Ovary (tissue), 9 donors: ENCODE results near the gene ABCG1. TPM values are rescaled to one million over a fixed set of nuclear protein-coding genes. Genes with fewer than 3 reads are reported as not detected.

Experiments
- DNase-seq, 5 donors: peaks; one replicate each; pipeline ENCODE4 v3.0.0-alpha.2; 2019 to 2020
- H3K27ac ChIP-seq, 2 donors: fragments of 200-600 bp; one replicate each; pipeline versions ENCODE4 v1.5.1 to v1.8.0; 2019 to 2022
- H3K27me3 ChIP-seq: fragments of 200-600 bp; one replicate; pipeline ENCODE4 v1.8.0; 2022
- H3K36me3 ChIP-seq: fragments of 200-600 bp; sonication (generic); one replicate; pipeline ENCODE4 v1.5.1; 2019
- H3K4me1 ChIP-seq: one replicate; pipeline ENCODE4 v1.8.1; 2013; ENCODE audit warnings: mild to moderate bottlenecking, moderate library complexity; ENCODE audit not compliant: insufficient read depth
- H3K4me3 ChIP-seq: fragments of 200-600 bp; sonication (generic); one replicate; pipeline ENCODE4 v1.5.1; 2017
- H3K9me3 ChIP-seq, 2 donors: fragments of 200-600 bp in 1 of 2; sonication (generic) in 1 of 2; one replicate each; pipeline versions ENCODE4 v1.5.1 to v1.8.1; 2013 to 2019; ENCODE audit warnings: mild to moderate bottlenecking in 1 of 2, moderate library complexity in 1 of 2
- CTCF ChIP-seq, 3 donors: fragments of 450-650 bp in 2 of 3; fragments of 200-600 bp in 1 of 3; IDR thresholded peaks; one replicate each; pipeline versions ENCODE4 v1.5.1 to v1.8.0; 2016 to 2022; ENCODE audit warnings: antibody characterized with exemption in 3 of 3, mild to moderate bottlenecking in 1 of 3
- EP300 ChIP-seq: sonication (generic); formaldehyde crosslinking; IDR thresholded peaks from one replicate; pipeline ENCODE4 v1.6.1; 2017; ENCODE audit warnings: antibody characterized with exemption
- POLR2A ChIP-seq: fragments of 450-650 bp; IDR thresholded peaks from one replicate; pipeline ENCODE4 v1.6.1; 2017; ENCODE audit warnings: antibody characterized with exemption, mild to moderate bottlenecking, moderate library complexity
- WGBS, 3 donors: extraction: QIAGEN DNeasy Blood & Tissue Kit in 1 of 3; methylation state at CpG; one replicate each; pipeline versions ENCODE4 v1.1.5 to v1.1.7; 2013 to 2017; 5-methylcytosine and 5-hydroxymethylcytosine counted together
- intact Hi-C, 4 donors: fragments of 100-400 bp; cut with DNase I; formaldehyde crosslinking; loops; one replicate each; pipeline versions ENCODE4 v1.11.0 to v1.15.1; 2022 to 2023
- polyA plus RNA-seq, 2 donors: library from polyadenylated mRNA; stranded (reverse); fragments of 200-250 nt in 1 of 2; fragments of 350-450 nt in 1 of 2; fragmentation: Illumina TruSeq in 1 of 2; extraction: RNeasy Lipid Tissue Mini Kit (QIAGEN cat#74804) in 1 of 2; gene quantifications; one replicate each; pipeline ENCODE4 v1.2.3, GENCODE V29; 2013 to 2014
- total RNA-seq, 7 donors: library from RNA; depleted of rRNA in 2 of 7; stranded (reverse); fragments of >200 nt in 2 of 7; fragmentation: NEBNext Ultra II Directional in 3 of 7; extraction: Animal tissue kit (Norgen Biotek cat#: 25700) in 3 of 7; gene quantifications; one replicate each; pipeline versions ENCODE4 v1.1.0 to v1.2.4, GENCODE V29; 2016 to 2023
- donor health status: DM: no; HTN: no; CAD: no; lungs with moderate emphysema.
- donor health status: DM: no; HTN: no; CAD: no.
- donor health status: Bipolar disorder and iron deficiency.
- donor health status: DM: yes; HTN: yes; CAD: no.
- donor health status: DM: no; HTN: no; CAD: no.
- donor health status: DM: yes; HTN: yes; CAD: no.

The ABCG1 gene
- total and polyA plus RNA-seq, 9 donors: 4.3 to 14.9 (median 5.8) TPM

GRCh38 chr21:42239556-42239955, 20.6 kb downstream of the ABCG1 start:
- Histone ChIP-seq H3K36me3 (no peaks in the 10 kb centered on the region), H3K4me3 (no peak overlapping the region), H3K27me3 (no peaks in the 10 kb centered on the region), H3K9me3 (no peaks in the 10 kb centered on the region), H3K27ac (no peak overlapping the region), H3K4me1 (peaks cover 10% of the 10 kb centered on the region)
- intact Hi-C loops: loop anchor here in 1 of 4 donors (10.0 kb wide), 1 partner anchor 1675 kb away; no protein-coding TSS in a partner anchor
- WGBS, 3 donors: 92 to 95% (median 94%) methylated on average over 8 of the region's 8 CpGs
- DNase-seq: no peak
- TF ChIP-seq CTCF (IDR thresholded peaks at IDR 0.05): no peak
- TF ChIP-seq EP300: no peak

- no peak for TF ChIP-seq EP300
- no peak for TF ChIP-seq CTCF (IDR thresholded peaks at IDR 0.05)
- no peak for TF ChIP-seq POLR2A
- H3K27me3 ChIP-seq: no peaks in the 10 kb centered on the region
- intact Hi-C loops: loop anchor here in 1 of 4 donors (10.0 kb wide), 2 partner anchors 55 to 1675 kb away; no protein-coding TSS in a partner anchor
- WGBS, 3 donors: 85 to 95% (median 89%) methylated on average over 6 to 8 of the region's 8 CpGs
- no peaks in the 10 kb centered on the region for H3K9me3 ChIP-seq
- no peak overlapping the region for H3K4me3 ChIP-seq
- no peak for DNase-seq
- H3K27ac ChIP-seq: no peak overlapping the region
- H3K4me1 ChIP-seq: peaks cover 7% of the 10 kb centered on the region
- no peaks in the 10 kb centered on the region for H3K36me3 ChIP-seq
Observed at GRCh38 chr21:42239973-42240372, 21.0 kb downstream of the ABCG1 start.

GRCh38 chr21:42242611-42243010, 23.7 kb downstream of the ABCG1 start:
- no peak for DNase-seq
- Histone ChIP-seq H3K27me3 (no peaks in the 10 kb centered on the region), H3K4me1 (peaks cover 4% of the 10 kb centered on the region), H3K4me3 (no peak overlapping the region), H3K36me3 (no peaks in the 10 kb centered on the region), H3K9me3 (no peaks in the 10 kb centered on the region), H3K27ac (no peak overlapping the region)
- TF ChIP-seq CTCF (IDR thresholded peaks at IDR 0.05) (no peak), POLR2A (no peak), EP300 (no peak)
- intact Hi-C loops: loop anchor here in 1 of 4 donors (10.0 kb wide), 1 partner anchor 58 kb away; no protein-coding TSS in a partner anchor
- WGBS, 3 donors: 82 to 85% (median 84%) methylated on average over 9 of the region's 9 CpGs

- WGBS, 3 donors: 79 to 81% (median 80%) methylated on average over 6 of the region's 6 CpGs
- Histone ChIP-seq H3K27ac (no peak overlapping the region), H3K9me3 (no peaks in the 10 kb centered on the region), H3K36me3 (no peaks in the 10 kb centered on the region), H3K4me3 (no peak overlapping the region), H3K27me3 (no peaks in the 10 kb centered on the region), H3K4me1 (peaks cover 4% of the 10 kb centered on the region)
- intact Hi-C loops: loop anchor here in 1 of 4 donors (10.0 kb wide), 1 partner anchor 58 kb away; no protein-coding TSS in a partner anchor
- no peak for DNase-seq
- TF ChIP-seq POLR2A (no peak), EP300 (no peak), CTCF (IDR thresholded peaks at IDR 0.05) (no peak)
Observed at GRCh38 chr21:42243026-42243425, 24.1 kb downstream of the ABCG1 start.
